ENCODE data around the gene KCNIP3.

KCNIP3 gene

DNA sequence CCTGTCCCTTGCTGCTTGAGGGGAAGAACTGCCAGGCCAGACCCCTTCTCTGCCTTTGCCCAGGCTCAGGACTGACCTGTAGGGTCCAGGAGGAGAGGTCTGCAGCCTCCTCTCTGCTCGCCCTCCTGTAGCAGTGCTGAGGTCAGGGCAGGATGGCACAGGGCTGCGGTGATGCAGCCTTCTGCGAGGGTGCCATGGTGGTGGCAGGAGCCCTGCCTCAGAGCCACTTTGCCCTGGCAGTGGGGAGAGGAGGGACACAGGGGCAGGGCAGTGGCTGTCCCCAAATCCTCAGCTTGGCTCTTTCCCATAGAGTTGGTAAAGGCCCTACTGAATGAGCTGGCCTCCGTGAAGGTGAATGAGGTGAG is 22.0 kb upstream of the KCNIP3 start:
- no peak for DNase-seq

GRCh38 chr2:95275601-95276243 is 21.4 kb upstream of the KCNIP3 start:
- no peak for DNase-seq

DNA sequence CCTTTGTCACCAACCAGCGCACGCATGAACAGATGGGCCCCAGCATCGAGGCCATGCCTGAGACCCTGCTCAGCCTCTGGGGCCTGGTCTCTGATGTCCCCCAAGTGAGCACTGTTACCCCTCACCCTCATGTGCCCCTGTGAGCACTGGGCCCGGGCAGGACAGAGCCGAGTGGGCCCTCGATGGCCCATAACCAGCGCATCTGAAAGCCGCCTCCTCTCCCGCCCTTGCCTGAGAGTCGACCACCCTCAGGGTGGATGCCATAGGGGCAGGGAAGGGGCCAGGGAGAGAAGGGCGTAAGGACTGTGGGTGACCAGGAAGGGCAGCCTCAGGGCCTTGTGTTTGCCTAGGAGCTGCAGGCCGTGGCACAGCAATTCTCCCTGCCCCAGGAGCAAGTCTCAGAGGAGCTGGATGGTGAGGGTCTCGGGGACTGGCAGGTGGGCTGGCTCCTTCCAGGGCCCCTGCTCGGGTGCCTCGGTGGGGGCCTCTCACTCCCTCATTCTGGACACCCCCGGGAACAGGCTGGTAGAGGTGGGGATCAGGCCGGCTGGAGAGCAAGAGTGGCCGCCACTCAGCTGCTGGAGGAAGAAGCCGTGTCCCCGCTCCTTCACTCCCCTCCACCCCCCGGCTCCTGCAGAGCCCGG is 20.8 kb upstream of the KCNIP3 start:
- DNase-seq, result no peak

GRCh38 chr2:95276888-95277245 is 20.3 kb upstream of the KCNIP3 start:
- DNase-seq, result no peak

GRCh38 chr2:95277246-95277906 is 19.8 kb upstream of the KCNIP3 start:
- DNase-seq, result no peak

GRCh38 chr2:95278051-95278471 is 19.1 kb upstream of the KCNIP3 start:
- no peak for DNase-seq

DNA sequence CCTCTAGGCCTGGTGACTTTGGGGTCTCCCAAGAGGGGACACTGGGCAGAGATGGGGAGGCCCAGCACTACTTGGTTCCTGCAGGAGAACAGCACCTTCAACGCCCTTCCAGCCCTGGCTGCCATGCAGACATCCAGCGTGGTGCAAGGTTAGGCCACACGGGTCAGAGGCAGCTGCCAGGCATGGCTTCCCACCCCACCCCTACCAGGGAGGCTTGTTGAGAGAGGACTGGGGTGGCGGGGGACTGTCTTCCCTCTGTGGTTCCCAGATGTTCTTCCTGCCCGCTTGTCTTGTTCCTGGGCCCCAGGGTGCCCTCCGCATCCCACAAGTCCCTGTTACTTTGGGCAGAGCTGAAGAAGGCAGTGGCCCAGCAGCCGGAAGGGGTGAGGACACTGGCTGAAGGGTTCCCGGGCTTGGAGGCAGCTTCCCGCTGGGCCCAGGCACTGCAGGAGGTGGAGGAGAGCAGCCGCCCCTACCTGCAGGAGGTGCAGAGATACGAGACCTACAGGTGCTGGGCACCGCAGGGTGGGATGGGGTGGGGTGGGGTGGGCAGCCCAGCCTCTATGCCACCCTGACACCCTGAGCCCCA is 18.4 kb upstream of the KCNIP3 start:
- DNase-seq, result no peak

GRCh38 chr2:95279435-95280035 is 17.6 kb upstream of the KCNIP3 start:
- DNase-seq, result no peak

GRCh38 chr2:95281071-95281470 is 16.1 kb upstream of the KCNIP3 start:
- no peak for DNase-seq

DNA sequence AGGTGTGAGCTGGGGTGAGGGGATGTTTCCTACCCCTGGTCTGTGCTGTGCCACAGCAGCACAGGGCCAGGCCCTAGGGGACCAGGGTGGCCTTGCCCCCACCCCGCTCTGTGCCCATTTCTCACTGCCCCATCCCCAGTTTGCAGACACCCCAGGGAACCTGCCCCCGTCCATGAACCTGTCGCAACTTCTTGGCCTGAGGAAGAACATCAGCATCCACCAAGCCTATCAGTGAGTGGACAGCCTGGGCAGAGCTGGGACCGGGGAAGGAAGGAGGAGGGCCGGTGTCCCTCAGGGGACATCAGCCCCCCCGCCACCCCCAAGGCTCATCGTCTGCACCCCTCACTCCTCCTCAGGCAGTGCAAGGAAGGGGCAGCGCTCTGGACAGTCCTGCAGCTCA is 15.4 kb upstream of the KCNIP3 start:
- DNase-seq, result no peak

- no peak for DNase-seq
Measured at GRCh38 chr2:95282458-95282857, 14.7 kb upstream of the KCNIP3 start.

DNA sequence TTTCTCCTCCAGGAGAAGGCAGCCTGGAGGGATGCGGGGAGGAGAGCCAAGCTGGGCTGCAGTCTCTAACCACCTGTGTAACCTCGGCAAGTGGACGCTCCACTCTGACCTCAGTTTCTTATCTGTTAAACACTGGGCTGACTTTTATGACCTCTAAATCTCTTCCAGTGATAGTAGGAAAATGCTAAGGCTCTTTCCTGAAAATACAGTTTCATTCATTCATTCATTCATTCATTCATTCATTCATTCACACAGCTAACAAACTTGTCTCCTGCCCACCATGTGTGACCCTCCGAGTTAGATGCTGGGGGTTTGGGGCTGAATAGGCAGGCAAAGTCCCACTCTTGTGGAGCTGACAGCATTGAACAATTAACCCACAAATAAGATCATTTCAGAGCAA is 13.6 kb upstream of the KCNIP3 start:
- DNase-seq, result no peak

DNA sequence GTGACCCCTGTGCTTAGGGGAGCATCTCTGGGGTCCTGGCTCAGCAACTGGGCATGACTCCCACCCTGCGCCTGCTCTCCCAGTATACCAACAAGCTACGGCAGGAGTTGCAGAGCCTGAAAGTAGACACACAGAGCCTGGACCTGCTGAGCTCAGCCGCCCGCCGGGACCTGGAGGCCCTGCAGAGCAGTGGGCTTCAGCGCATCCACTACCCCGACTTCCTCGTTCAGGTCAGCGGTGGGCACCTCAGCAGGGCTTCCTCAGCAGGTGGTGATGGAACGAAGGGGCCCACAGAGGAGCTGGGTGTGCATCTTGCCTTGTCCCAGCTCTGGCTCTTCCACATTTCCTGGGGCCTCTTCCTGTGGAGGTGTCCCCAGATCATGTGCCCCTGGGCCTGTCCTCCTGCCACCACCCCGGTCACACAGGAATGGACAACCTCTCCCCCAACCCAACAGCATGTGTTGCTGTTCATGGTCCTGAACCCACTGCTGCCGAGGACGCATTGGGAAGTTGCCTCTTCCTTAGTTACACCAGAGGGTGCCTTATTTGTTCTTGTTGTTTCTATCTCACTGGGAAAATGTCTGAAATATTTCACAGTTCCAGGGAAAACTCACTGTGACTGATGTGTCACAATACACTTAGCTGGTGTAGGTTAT is 12.1 kb upstream of the KCNIP3 start:
- no peak for DNase-seq

DNA sequence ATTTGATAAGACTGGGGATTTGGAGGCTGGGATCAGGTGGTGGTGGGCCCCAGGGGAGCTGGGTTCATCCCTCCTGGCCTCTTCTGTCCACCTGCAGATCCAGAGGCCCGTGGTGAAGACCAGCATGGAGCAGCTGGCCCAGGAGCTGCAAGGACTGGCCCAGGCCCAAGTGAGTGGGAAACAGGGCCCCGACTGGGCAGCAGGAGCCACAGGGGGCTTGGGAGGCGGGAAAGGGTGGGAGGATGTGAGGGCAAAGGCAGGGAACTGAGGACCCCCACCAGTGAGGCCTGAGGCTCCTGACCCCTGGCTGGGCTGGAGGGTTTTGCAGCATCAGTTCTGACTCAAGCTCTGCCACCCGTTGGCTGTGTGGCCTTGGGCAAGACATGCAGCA is 11.6 kb upstream of the KCNIP3 start:
- no peak for DNase-seq

DNA sequence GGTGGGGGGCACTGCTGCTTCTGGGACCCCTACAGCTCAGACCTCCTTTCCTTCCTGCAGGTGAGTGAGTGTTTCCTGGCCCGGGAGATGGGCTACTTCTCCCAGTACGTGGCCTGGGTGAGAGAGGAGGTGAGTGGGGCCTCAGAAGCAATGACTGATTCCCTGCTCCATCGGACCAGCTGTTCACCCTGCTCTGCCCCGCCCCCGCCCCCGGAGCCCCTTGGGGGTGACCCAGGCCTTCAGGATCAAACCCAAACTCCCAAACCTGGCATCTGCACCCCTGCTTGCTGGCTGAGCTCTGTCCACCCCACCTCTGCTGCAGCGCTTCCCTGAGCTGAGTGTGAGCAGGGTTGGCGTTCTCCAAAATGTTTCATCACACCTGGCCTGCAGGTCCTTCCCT is 9.8 kb upstream of the KCNIP3 start:
- no peak for DNase-seq

DNA sequence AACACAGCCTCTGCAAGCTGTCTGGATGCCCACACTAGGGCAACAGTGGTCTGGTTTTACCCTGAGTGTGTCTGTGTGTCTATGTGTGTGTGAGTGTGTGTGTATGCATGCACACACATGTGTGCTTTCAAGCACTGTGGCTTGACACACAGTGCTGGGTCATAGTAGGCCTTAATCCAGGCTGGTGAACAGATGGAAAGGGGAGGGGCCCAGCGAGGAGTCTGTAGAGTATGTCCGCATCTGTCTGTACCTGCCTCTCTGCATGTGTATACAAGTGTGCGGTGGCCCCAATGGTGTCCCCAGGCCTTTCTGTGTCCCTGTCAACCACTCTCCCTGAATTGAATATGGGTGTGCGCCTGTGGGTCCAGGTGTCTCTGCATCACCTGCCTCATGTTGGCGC is 9.3 kb upstream of the KCNIP3 start:
- no peak for DNase-seq

GRCh38 chr2:95289253-95289652 is 7.9 kb upstream of the KCNIP3 start:
- DNase-seq, result no peak

DNA sequence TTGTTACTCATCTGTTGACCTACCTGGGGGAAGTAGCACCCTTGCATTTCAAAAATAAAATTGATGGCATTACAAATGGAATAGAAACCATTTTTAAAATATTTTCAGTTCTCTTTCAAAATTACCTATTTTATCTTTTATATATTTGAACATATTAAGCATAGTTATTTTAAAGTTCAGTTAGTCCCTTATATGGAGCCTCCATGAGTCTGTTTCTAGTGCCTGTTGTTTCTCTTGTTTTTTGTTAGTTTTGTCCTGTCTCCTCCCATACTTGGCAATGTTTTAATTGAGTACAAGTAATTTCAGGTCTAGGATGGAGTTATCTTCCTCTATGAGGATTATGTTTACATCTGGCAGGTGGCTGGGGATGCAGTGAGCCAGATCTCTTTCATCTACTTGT is 5.9 kb upstream of the KCNIP3 start:
- DNase-seq, result no peak

- no peak for DNase-seq
Measured at GRCh38 chr2:95292623-95293260, 4.4 kb upstream of the KCNIP3 start.

- DNase-seq, result no peak
Measured at GRCh38 chr2:95294579-95295250, 2.4 kb upstream of the KCNIP3 start.

DNA sequence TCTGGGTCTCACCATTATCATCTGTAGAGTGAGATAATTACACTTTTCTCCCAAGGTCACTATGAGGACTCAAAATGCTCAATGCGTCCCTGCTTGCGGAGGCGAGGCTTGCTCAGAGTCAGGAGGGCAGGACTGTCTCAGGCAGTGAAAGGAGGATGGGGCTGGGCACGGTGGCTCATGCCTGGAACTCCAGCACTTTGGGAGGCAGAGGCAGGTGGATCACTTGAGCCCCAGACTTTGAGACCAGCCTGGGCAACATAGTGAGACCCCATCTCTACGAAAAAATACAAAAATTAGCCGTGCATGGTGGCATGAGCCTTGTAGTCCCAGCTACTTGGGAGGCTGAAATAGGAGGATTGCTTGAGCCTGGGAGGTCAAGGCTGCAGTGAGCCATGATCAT is 1.8 kb upstream of the KCNIP3 start:
- DNase-seq, result no peak

- DNase-seq, result no peak
Measured at GRCh38 chr2:95296011-95296410, 1.1 kb upstream of the KCNIP3 start.
